PFSK-1 (cell line): ENCODE measurements around the gene KLF13.

Source experiments
- FOXP2 ChIP-seq: optimal IDR thresholded peaks from 2 replicates; pipeline ENCODE3; 2011; ENCODE audit warnings: borderline replicate concordance, control low read depth, inconsistent platforms; ENCODE audit not compliant: insufficient read depth; ENCODE audit errors: extremely low read length, extremely low read depth
- POLR2AphosphoS5 ChIP-seq: IDR thresholded peaks from 2 replicates; pipeline ENCODE4 v1.6.1; 2012; ENCODE audit warnings: low read depth, mild to moderate bottlenecking, control low read depth, low read length, moderate library complexity
- REST ChIP-seq, 2 experiments: IDR thresholded peaks; 2 replicates each; pipeline versions ENCODE4 v1.6.1 to v1.8.0; 2011 to 2012; ENCODE audit warnings: low read depth in 2 of 2, low read length in 2 of 2, control low read depth in 1 of 2, inconsistent platforms in 1 of 2, mild to moderate bottlenecking in 1 of 2, moderate library complexity in 1 of 2; ENCODE audit not compliant: insufficient read depth in 1 of 2
- SIN3A ChIP-seq: IDR thresholded peaks from 2 replicates; pipeline ENCODE4 v1.6.1; 2012; ENCODE audit warnings: mild to moderate bottlenecking, low read length, moderate library complexity, borderline replicate concordance; ENCODE audit not compliant: insufficient read depth
- TAF1 ChIP-seq: IDR thresholded peaks from 2 replicates; pipeline ENCODE4 v1.6.1; 2012; ENCODE audit warnings: low read length, control low read depth, borderline replicate concordance; ENCODE audit not compliant: insufficient read depth

- TF ChIP-seq SIN3A (no peak), POLR2AphosphoS5 (no peak), REST (IDR thresholded peaks at IDR 0.05; ENCODE audit: insufficient read depth in 1 of 2, low read depth in 2 of 2, low read length in 2 of 2) (no peak), TAF1 (no peak), FOXP2 (no peak)
These were observed 35.3 kb downstream of the KLF13 start for GRCh38 chr15:31361764-31362515.
